ENCODE data around the gene DGKQ.

- TF ChIP-seq CTCF (IDR thresholded peaks at IDR 0.05) (no peak), POLR2AphosphoS5 (IDR thresholded peaks at IDR 0.05; ENCODE audit: low read depth, low read length) (no peak), REST (IDR thresholded peaks at IDR 0.05; ENCODE audit: insufficient read depth in 1 of 2, low read depth in 2 of 2, low read length in 1 of 2) (no peak), SIN3A (IDR thresholded peaks at IDR 0.05; ENCODE audit: borderline replicate concordance, insufficient read depth, low read depth, low read length) (no peak), TCF7L2 (IDR thresholded peaks at IDR 0.05; ENCODE audit: low read depth, low read length) (no peak)
Observed at GRCh38 chr4:946517-947471, 26.6 kb downstream of the DGKQ start.
